OCI-M2 (cell line): Measurements from ENCODE around the gene CA11.
"Not testable (repeated sequence)": the region's sequence is repeated elsewhere in the genome, so short reads cannot be mapped to it uniquely, and the experiment has no call there.

Source experiments
- DNase-seq: peaks from one replicate; lab custom pipeline; 2025; ENCODE audit not compliant: unreplicated experiment; lab: John Stamatoyannopoulos, UW

Gene CA11

DNA sequence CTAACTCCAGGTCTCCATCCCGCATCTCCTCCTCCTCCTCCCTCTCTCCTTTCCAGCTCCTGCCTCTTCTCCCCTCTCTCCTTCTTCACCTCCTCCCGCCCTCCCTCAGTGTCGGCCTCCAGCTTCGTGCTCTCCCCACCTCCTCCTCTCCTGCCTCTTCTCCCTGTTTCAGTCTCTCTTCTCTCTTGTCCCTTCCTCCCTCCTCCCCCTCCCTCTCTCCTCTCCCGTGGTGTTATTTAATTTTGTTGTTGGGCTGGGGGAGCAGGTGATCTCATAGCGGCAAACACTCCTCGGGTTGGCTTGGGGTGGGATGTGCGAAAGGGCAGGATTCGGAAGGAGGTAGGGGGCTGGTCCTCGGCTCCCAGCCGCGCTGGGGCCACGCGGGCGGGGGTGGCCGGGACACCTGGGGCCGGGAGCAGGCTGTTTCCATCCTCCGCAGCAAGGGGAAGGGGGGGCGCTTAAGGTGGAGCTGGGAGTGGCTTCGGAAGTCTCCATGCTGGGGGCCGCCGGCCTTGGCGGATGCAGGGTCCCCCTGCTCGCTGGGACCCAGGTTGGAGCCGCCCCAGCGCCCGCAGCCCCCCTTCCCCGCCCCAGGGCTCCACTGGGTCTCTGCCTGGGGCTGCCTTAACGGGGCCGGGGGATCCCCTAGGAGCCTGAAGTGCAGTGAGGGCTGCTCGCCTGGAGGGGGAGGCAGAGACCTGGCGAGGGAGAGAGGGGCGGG is at the start of gene CA11:
Gene CA11 (minus strand): TSS at position 187 of the 721 bp plus-strand sequence. CDS start 555 bp downstream, outside the sequence.
- DNase-seq = peak; percentile 26

DNA sequence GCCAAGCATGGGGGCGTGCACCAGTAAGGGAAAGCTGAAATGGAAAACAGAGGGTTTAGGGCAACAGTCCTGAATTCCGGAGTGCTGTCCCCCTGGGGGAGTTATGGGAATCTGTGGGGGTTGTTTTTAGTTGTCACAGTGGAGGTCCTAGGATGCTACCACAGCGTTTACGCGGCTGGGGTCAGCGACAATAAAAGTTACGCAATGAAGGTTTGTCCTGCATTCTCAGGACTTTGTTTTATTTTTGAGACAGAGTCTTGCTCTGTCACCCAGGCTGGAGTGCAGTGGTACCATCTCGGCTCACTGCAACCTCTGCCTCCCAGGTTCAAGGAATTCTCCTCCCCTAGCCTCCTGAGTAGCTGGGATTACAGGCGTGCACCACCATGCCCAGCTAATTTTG is 47.6 kb upstream of the CA11 start:
- not testable (repeated sequence) for DNase-seq

DNA sequence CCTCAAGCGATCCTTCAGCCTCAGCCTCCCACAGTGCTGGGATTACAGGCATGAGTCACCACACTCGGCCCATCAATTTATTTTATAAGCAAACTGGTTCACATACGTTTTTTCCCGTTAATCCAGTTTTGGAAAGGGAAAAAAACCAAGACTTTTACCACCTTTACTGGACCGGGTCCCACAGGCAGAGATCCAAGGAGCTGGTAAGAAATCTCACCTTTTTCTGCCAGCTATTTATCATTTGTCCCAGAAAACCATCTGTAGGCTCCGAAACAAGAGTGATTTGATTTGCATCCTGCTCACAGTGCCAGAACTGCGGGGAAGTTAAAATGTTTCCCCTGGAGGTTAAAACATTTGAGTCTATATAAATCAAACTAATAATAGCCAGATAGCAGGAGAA is 43.5 kb upstream of the CA11 start:
- no peak for DNase-seq

DNA sequence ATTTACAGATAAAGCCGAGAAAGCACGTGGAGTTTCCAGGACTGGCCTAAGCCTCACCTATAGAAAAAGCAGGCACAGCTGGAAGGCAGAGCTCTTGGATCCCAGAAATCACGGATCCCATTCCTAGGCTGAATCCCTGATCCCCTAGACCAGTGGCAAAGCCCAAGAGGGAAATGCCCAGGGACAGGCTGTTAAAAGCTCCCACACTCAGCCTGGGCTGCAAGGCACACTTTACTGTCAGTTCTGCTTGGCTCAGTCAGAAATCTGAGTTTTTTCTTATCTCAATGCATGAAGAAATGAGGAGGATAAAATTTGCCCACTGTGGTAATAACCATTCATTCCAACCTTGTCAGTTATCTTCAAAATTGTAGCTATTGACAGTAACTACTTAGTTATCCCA is 41.8 kb upstream of the CA11 start:
- DNase-seq = no peak

DNA sequence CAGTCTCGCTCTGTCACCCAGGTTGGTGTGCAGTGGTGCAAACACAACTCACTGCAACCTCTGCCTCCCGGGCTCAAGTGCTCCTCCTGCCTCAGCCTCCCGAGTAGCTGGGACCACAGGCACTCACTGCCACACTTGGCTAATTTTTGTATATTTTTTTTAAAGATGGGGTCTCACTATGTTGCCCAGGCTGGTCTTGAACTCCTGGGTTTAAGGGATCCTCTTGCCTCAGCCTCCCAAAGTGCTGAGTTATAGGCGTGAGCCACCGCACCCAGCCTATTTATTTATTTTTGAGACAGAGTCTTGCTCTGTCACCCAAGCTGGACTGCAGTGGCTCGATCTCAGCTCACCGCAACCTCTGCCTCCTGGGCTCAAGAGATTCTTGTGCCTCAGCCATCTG is 40.6 kb upstream of the CA11 start:
- not testable (repeated sequence) for DNase-seq

DNA sequence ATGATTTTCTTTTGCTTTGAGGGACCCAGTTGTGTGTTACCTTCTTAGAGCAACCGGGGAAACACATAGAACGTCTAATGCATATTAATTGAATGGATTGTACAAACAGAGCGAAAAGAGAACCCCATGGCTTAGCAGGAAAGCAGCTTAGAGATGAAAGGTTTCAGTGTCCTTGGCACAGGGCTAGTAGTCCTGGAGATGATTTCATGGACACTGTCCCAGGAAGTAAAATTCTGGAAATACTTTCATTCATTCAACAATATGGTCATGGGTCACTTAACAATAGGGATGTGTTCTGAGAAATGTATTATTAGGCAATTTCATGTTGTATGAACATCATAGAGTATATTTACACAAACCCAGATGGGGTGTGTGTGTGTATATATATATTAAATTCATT is 40.1 kb upstream of the CA11 start:
- DNase-seq = no peak

DNA sequence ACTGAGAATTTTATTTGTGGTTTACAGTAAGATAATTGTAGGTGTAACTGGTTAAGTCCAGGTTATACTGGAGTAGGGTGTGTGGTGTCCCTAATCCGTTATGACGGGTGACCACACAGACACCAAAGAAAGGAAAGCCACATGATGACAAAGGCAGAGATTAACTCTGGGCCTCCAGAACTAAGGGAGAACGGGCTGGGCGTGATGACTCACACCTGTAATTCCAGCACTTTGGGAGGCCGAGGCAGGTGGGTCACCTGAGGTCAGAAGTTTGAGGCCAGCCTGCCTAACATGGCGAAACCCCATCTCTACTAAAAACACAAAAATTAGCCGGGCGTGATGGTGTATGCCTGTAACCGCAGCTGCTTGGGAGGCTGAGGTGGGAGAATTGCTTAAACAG is 39.6 kb upstream of the CA11 start:
- no peak for DNase-seq

DNA sequence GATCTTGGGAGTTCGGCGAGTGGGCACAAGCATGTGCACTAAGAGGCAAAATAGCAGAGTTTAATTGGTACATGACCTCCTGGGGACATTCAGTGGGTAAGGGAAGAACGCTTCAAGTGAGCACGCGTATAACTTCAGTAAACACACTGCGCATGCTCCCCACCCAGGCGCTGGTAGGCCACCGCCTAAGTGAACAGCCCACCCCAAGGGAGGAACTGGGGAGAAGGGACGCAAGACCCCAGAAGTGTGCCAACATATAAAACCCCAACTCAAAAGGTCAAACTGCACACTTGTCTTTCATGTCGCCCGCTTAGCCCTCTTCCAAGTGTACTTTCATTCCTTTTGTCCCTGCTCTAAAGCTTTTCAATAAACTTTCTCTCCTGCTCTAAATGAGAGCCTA is 37.4 kb upstream of the CA11 start:
- DNase-seq = no peak

DNA sequence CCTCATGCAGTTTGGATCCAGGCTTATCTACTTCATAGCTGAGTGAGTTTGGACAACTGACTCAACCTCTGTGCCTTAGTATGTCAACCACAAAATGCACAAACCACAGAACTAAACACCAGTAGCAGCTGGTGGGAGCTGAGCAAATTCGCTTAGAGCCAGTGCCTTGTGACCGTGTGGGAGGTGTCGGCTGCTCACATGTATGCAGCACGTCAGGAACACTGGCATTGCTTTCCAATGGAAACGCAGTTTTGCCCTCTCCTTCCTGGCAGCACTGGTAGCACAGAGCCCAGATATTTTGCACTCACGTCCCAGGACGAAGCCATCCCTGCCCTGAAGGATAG is 35.1 kb upstream of the CA11 start:
- peak; percentile 38 for DNase-seq

DNA sequence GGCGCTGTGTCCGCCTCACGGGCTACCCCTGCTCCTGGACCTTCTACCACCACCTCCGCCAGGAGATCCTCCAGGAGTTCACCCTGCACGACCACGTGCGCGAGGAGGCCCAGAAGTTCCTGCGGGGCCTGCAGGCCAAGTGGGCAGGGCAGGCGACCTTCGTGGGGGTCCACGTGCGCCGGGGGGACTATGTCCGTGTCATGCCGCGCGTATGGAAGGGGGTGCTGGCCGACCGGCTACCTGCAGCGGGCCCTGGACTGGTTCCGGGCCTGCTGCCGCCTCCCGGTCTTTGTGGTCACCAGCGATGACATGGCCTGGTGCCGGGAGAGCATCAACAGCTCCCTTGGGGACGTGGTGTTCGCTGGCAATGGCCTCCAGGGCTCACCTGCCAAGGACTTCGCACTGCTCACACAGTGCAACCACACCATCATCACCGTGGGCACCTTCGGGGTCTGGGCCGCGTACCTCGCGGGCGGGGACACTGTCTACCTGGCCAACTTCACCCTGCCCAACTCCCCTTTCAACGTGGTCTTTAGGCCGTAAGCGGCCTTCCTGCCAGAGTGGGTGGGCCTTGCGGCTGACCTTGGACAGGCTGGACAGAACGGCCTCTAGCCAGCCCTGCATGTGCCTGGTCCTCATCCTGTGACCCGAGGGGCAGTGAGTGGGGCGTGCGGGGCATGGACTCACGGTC is 34.6 kb upstream of the CA11 start:
- no peak for DNase-seq

DNA sequence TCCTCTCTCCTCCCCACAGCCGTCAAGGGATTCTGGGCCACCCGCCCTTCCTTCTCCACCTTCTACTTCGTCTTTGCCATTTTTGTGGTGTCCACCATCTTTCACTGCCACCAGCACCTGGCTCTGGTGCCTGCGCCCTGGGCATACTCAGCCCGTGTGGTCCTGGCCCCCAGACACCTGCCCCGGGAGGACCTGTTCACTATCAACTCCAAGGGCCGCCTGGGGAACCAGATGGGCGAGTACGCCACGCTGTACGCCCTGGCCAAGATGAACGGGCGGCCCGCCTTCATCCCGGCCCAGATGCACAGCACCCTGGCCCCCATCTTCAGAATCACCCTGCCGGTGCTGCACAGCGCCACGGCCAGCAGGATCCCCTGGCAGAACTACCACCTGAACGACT is 34.0 kb upstream of the CA11 start:
- not testable (repeated sequence) for DNase-seq

DNA sequence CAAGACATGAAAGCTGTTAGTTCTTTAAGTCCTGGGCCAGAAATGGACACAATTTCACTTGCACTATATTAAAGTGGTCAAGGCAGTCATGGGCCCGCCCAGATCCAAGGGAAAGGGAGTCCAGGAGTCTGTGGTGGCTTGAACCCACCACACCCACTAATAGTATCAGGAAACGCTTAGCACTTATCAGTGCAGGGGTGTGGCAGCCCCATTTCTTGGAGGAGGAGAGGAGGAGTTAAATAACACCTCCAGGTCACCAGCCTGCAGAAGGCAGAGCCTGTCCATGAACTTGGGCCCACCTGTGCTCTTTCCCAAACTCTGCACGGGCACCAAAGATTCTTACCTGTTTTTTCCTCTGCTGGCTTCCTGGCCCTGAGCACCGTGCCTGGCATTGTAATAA is 32.2 kb upstream of the CA11 start:
- DNase-seq = no peak

DNA sequence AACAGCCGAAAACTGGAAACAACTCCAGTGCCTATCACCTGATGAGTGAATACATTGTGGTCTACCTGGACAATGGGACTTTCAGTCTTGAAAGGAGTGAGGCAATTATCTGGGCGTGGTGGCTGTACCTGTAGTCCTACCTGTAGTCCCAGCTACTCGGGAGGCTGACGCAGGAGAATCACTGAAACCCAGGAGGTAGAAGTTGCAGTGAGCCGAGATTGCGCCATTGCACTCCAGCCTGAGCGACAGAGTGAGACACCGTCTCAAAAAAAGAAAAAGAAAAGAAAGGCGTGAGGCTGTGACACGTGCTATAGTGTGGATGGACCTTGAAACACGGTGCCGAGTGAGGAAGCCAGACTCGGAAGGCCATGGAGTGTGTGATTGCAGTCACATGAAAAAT is 30.9 kb upstream of the CA11 start:
- DNase-seq = no peak

DNA sequence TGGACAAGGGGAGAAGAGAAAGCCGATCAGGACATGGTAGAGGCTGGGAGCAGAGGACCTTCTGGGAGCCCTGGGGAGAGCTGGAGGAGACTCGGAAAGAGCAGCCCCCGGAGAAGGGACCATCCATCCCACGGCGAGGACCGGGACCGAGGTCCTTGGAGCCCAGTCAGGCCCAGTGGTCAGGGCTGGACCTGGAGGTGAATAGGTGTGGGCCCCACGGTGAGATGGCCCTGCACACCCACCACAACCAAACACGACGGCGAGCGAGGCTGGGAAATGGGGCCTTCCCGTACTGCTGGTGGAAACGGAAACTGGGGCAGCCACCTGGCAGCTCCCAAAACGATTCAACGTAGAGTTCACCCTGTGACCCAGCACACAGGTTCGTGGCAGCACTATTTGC is 30.5 kb upstream of the CA11 start:
- DNase-seq = no peak

DNA sequence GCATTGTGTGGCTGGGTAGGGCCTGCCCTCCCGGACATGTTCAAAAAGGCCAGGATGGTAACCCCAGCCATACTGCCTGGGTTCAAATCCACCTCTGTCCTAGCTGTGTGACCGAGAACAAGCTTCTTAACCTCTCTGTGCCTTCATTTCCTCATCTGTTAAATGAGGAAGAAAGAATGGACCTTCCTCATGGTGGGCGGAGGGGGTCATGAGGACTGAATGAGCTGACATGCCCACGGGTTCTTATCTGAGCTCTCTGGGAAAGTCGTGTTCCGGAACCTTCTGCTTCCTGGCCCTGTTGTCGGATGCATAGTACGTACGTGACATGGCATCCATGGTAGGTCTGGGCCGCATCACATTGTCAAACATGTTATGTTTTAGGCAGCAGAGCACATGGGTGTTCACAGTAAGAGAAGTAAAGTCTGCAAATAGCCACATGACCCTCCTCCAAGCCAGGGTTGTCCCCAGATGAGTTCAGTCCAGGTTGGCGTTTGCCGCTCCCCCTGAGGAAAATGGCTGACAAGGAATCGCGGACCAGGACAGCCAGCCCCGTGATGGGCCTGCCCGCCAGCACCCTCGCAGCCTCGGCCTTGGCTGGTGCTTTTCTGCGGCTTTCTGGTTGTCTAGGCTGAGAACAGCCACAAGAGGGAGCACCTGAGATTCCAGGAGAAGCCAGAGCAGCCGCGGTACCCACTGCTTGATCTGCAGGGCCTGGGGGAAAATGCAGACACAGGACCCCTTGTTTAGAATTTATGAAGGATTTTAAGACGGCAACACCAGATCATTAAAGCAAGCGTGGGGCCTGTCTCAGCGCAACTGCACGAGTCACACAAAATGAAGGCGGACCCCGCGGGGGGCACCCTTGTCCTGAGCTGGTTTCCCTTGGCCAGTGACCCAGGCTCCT is 29.2 kb upstream of the CA11 start:
- DNase-seq = peak; percentile 77

DNA sequence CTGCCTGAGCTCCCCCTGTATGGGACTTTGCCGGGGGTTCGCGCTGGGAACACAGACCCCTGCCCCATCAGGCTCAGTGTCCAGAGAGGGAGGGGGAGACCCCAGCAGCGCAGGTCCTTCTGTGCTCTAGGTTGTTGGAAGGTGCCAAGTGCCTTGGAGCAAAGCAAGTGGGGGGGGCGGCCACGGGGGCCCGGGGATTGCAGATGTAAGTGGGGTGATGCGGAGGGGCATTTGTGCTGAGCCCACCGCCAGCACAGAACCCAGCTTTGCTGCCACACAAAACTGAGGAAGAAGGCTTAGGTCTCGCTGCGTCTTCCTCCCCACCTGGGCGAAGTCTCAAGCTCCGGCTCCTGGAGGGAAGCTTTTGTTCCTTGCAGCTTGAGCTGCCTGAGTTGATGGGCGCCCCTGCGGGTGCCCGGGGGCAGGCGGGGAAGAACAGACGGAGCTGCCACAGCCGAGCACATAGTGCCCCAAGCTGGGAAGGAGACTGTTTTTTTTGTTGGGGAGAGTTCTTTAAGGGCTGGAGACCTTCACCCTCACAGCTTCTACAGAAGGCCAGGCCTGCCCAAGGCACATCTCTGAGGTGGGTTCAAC is 28.3 kb upstream of the CA11 start:
- DNase-seq = no peak

DNA sequence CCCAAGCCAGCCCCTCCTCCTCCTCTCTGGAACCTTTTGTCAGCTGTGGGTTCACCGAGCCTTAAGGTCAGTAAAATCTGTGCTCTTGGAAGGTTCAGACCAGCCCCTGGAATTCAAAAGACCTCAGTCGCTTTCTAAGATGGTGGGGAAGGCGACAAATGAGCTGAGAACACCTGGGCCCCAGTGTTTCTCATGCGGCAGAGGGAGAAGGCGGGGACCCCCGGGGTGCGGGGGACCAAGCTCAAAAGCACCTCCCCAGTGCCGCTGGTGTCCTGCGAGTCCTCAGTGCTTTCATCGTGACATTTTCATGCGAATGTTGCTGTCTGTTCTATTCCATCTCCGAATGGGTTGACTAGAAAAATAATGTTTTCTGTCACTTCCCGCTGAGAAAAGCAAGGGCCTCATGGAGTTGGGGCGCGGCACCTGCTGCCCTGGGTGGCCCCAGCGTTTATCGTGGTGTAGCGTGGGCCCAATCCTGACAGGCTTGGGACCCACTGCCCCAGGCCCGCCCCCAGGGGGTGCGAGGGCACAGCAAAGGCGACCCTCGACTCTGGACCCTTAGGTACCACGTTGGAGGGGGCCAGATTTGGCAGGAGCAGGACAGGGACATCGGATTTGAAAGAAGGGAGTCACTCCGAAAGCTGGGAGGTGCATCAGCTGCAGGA is 27.6 kb upstream of the CA11 start:
- no peak for DNase-seq

DNA sequence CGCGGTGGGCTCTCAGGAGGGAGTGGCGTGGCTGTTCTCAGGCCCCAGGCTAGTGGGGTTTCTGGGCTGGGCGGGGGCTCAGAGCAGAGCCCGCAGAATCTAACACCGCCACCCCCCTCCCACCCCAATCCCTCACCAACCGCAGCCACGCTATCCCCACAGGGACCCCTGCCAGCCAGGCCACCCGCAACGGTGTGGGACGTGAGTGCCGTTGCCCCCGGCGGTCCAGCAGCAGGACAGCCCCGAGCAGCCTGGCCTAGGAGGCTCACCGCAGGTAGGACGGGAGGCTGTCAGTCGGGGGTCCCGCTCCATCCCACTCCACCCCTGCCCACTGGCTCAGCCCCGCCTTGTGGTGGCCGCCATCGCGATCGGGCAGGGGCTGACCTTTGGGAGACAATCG is 27.0 kb upstream of the CA11 start, which contains the start of gene NTN5:
Gene NTN5 (minus strand): TSS at position 24 of the 400 bp plus-strand sequence. CDS start 2,031 bp downstream, outside the sequence.
- no peak for DNase-seq

DNA sequence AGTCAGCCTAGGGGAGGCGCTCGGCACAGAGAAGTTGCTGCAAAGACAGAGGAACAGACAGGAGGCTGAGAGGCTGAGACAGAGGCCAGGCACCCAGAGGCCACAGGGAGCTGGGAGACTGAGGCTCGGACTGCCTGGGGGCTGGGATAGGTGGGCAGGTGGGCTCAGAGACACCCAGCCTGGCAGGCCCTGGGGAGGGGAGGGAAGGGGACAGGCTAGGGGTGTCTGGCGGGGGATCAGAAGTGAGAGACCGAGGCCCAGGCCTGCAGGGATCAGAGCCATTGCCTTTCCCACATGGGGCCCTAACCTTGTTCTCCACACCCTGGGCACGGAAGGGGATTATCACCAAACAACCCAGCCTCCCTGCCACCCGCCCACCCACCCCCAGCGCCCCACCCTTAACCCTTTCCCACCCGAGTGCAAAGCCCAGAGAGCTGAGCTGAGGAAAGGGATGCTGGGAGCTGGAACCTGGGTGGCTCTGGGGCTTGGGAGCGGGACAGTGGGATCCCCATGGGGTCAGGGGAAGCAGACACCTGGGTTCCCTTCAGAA is 25.5 kb upstream of the CA11 start:
- no peak for DNase-seq

DNA sequence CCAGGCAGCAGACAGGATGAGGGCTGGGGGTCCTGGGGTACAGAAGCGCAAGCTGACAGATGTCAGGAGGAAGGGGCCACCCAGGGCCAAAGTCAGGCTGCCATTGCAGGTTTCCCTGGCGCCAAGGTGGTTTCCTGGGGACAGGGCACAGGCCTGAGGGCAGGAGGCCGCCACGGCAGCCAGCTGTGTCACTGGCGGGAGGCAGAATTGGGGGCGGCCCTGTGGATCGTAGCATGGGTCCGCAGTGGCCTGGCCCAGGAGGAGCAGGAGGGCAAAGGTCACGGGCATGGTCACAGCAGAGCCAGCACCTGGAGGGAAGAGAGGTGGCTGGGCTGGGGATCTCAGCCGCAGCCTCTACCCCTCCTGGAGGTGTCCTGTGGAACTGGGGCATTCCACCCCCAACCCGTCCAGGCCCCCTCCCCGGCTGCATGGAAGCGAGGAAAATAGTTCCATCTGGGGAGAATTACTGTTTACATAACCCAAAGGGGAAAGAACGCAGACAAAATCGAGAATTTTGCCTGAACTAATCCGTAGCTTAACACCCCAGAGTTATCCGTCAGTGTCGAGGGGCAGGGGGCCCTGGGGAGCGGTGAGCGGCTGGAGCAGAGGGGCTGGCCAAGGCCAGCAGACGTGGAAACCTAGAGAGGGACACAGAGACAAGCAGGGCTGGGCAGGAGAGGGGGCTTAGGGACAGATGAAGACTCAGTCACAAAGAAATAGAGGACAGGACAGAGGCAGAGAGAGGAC is 24.9 kb upstream of the CA11 start:
- no peak for DNase-seq
